ENCODE measurements around the gene ZBTB4. TPM values are rescaled to one million over a fixed set of nuclear protein-coding genes. Genes with fewer than 3 reads are reported as not detected.
A peak's percentile ranks its signal among the peaks of the same experiment; 100 is the strongest.

Gene ZBTB4
- total and polyA plus RNA-seq, 2 experiments from 2014 or later, result 17.9 to 40.4 TPM

- Histone ChIP-seq H3K27ac (no peak overlapping the region), H3K9me3 (ENCODE audit: low read depth) (no peaks in the 10 kb centered on the region), H3K27me3 (no peaks in the 10 kb centered on the region), H3K4me1 (ENCODE audit: low read depth) (no peaks in the 10 kb centered on the region), H3K36me3 (peaks cover 68% of the 10 kb centered on the region), H3K4me3 (no peak overlapping the region)
- DNase-seq (ENCODE audit: low read depth in 1 of 2, low spot score in 1 of 2), result no peak
- no peak for TF ChIP-seq CTCF (IDR thresholded peaks at IDR 0.05; ENCODE audit: low read depth, low read length)
Observed at GRCh38 chr17:7508846-7509245, 29.4 kb upstream of the ZBTB4 start.

- H3K36me3 ChIP-seq, result peaks cover 68% of the 10 kb centered on the region
Observed at GRCh38 chr17:7508145-7508544, 28.7 kb upstream of the ZBTB4 start.

GRCh38 chr17:7503521-7503920 lies 24.1 kb upstream of the ZBTB4 start:
- no peak overlapping the region for H3K4me3 ChIP-seq
- H3K27ac ChIP-seq, result no peak overlapping the region
- no peaks in the 10 kb centered on the region for H3K9me3 ChIP-seq (ENCODE audit: low read depth)
- H3K4me1 ChIP-seq (ENCODE audit: low read depth), result no peaks in the 10 kb centered on the region
- H3K27me3 ChIP-seq, result no peaks in the 10 kb centered on the region
- DNase-seq (ENCODE audit: low read depth in 1 of 2, low spot score in 1 of 2), result no peak
- no peak for TF ChIP-seq CTCF (IDR thresholded peaks at IDR 0.05; ENCODE audit: low read depth, low read length)
- H3K36me3 ChIP-seq, result peaks cover 79% of the 10 kb centered on the region

More at GRCh38 chr17:7508145-7508544, 28.7 kb upstream of the ZBTB4 start:
- TF ChIP-seq CTCF (IDR thresholded peaks at IDR 0.05; ENCODE audit: low read depth, low read length), result no peak
- H3K9me3 ChIP-seq (ENCODE audit: low read depth), result no peaks in the 10 kb centered on the region
- H3K27ac ChIP-seq, result no peak overlapping the region
- no peak for DNase-seq (ENCODE audit: low read depth in 1 of 2, low spot score in 1 of 2)
- H3K27me3 ChIP-seq, result no peaks in the 10 kb centered on the region
- H3K4me3 ChIP-seq, result no peak overlapping the region
- H3K4me1 ChIP-seq (ENCODE audit: low read depth), result no peaks in the 10 kb centered on the region

GRCh38 chr17:7502987-7503386 lies 23.6 kb upstream of the ZBTB4 start:
- H3K27ac ChIP-seq, result no peak overlapping the region
- H3K27me3 ChIP-seq, result no peaks in the 10 kb centered on the region
- no peak overlapping the region for H3K4me3 ChIP-seq
- no peaks in the 10 kb centered on the region for H3K9me3 ChIP-seq (ENCODE audit: low read depth)
- no peaks in the 10 kb centered on the region for H3K4me1 ChIP-seq (ENCODE audit: low read depth)
- H3K36me3 ChIP-seq, result peaks cover 77% of the 10 kb centered on the region
- peak in 1 of 2 donors; percentile 27 for DNase-seq (ENCODE audit: low read depth in 1 of 2, low spot score in 1 of 2)
- TF ChIP-seq CTCF (IDR thresholded peaks at IDR 0.05; ENCODE audit: low read depth, low read length), result peak; percentile 25

GRCh38 chr17:7502171-7502847 lies 22.9 kb upstream of the ZBTB4 start:
- H3K4me1 ChIP-seq (ENCODE audit: low read depth), result no peaks in the 10 kb centered on the region
- H3K9me3 ChIP-seq (ENCODE audit: low read depth), result no peaks in the 10 kb centered on the region
- no peaks in the 10 kb centered on the region for H3K27me3 ChIP-seq
- TF ChIP-seq CTCF (IDR thresholded peaks at IDR 0.05; ENCODE audit: low read depth, low read length), result no peak
- DNase-seq (ENCODE audit: low read depth in 1 of 2, low spot score in 1 of 2), result no peak
- no peak overlapping the region for H3K4me3 ChIP-seq
- peaks cover 77% of the 10 kb centered on the region for H3K36me3 ChIP-seq
- H3K27ac ChIP-seq, result no peak overlapping the region

Data from cardiac muscle cell (in vitro differentiated cells and primary cell).